ENCODE measurements around the gene GAL3ST3.

The GAL3ST3 gene

GRCh38 chr11:66066751-66067150, 17.8 kb upstream of the GAL3ST3 start:
- no peaks in the 10 kb centered on the region for H3K9me3 ChIP-seq (ENCODE audit: insufficient read depth, low read length, severe bottlenecking)
- H3K27me3 ChIP-seq (ENCODE audit: insufficient read depth, low read length, poor library complexity), result no peaks in the 10 kb centered on the region
- H3K27ac ChIP-seq (ENCODE audit: low read length), result 0 out of 2 replicates have a peak overlapping the region, but pooled peaks have one; percentile 3
- DNase-seq (no peak), ATAC-seq (ENCODE audit: insufficient read depth, low read depth) (no peak)
- no peak overlapping the region for H2AFZ ChIP-seq (ENCODE audit: low read depth, low read length)
- TF ChIP-seq, protein P1, sequence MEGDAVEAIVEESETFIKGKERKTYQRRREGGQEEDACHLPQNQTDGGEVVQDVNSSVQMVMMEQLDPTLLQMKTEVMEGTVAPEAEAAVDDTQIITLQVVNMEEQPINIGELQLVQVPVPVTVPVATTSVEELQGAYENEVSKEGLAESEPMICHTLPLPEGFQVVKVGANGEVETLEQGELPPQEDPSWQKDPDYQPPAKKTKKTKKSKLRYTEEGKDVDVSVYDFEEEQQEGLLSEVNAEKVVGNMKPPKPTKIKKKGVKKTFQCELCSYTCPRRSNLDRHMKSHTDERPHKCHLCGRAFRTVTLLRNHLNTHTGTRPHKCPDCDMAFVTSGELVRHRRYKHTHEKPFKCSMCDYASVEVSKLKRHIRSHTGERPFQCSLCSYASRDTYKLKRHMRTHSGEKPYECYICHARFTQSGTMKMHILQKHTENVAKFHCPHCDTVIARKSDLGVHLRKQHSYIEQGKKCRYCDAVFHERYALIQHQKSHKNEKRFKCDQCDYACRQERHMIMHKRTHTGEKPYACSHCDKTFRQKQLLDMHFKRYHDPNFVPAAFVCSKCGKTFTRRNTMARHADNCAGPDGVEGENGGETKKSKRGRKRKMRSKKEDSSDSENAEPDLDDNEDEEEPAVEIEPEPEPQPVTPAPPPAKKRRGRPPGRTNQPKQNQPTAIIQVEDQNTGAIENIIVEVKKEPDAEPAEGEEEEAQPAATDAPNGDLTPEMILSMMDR (IDR thresholded peaks at IDR 0.05; ENCODE audit: borderline replicate concordance, extremely low read depth, low read length, poor library complexity, severe bottlenecking), result no peak
- TF ChIP-seq EZH2 (IDR thresholded peaks at IDR 0.05; ENCODE audit: borderline replicate concordance, low read depth, low read length, severe bottlenecking), result no peak
- H3K4me2 ChIP-seq (ENCODE audit: insufficient read depth, low read length), result no peak overlapping the region
- H3K9ac ChIP-seq (ENCODE audit: low read depth, low read length), result no peak overlapping the region
- peaks cover 17% of the 10 kb centered on the region for H3K4me1 ChIP-seq (ENCODE audit: insufficient read depth, low read length)
- H4K20me1 ChIP-seq (ENCODE audit: insufficient read depth, low read length), result peaks cover 21% of the 10 kb centered on the region; the same call in 1 of the 2 replicates
- peaks cover 39% of the 10 kb centered on the region for H3K79me2 ChIP-seq (ENCODE audit: insufficient read depth, low read length)
- H3K4me3 ChIP-seq (ENCODE audit: low read depth in 1 of 2, low read length in 2 of 2), result no peak overlapping the region
- peaks cover 78% of the 10 kb centered on the region for H3K36me3 ChIP-seq (ENCODE audit: insufficient read depth, low read length)

GRCh38 chr11:66064571-66064970, 15.6 kb upstream of the GAL3ST3 start:
- DNase-seq (no peak), ATAC-seq (ENCODE audit: insufficient read depth, low read depth) (no peak)
- no peak overlapping the region for H2AFZ ChIP-seq (ENCODE audit: low read depth, low read length)
- no peaks in the 10 kb centered on the region for H3K9me3 ChIP-seq (ENCODE audit: insufficient read depth, low read length, severe bottlenecking)
- peaks cover 3% of the 10 kb centered on the region for H3K4me1 ChIP-seq (ENCODE audit: insufficient read depth, low read length)
- H3K79me2 ChIP-seq (ENCODE audit: insufficient read depth, low read length), result peaks cover 33% of the 10 kb centered on the region; the same call in 1 of the 2 replicates
- H3K9ac ChIP-seq (ENCODE audit: low read depth, low read length), result no peak overlapping the region
- TF ChIP-seq, protein P1 (IDR thresholded peaks at IDR 0.05; ENCODE audit: borderline replicate concordance, extremely low read depth, low read length, poor library complexity, severe bottlenecking), result no peak
- no peak for TF ChIP-seq EZH2 (IDR thresholded peaks at IDR 0.05; ENCODE audit: borderline replicate concordance, low read depth, low read length, severe bottlenecking)
- H4K20me1 ChIP-seq (ENCODE audit: insufficient read depth, low read length), result peaks cover 27% of the 10 kb centered on the region; the same call in 1 of the 2 replicates
- no peak overlapping the region for H3K4me3 ChIP-seq (ENCODE audit: low read depth in 1 of 2, low read length in 2 of 2)
- H3K27me3 ChIP-seq (ENCODE audit: insufficient read depth, low read length, poor library complexity), result no peaks in the 10 kb centered on the region
- H3K36me3 ChIP-seq (ENCODE audit: insufficient read depth, low read length), result peaks cover 99% of the 10 kb centered on the region
- H3K27ac ChIP-seq (ENCODE audit: low read length), result no peak overlapping the region
- H3K4me2 ChIP-seq (ENCODE audit: insufficient read depth, low read length), result no peak overlapping the region

- no peak overlapping the region for H3K4me2 ChIP-seq (ENCODE audit: insufficient read depth, low read length)
- peaks cover 33% of the 10 kb centered on the region; the same call in 1 of the 2 replicates for H3K79me2 ChIP-seq (ENCODE audit: insufficient read depth, low read length)
- no peaks in the 10 kb centered on the region for H3K9me3 ChIP-seq (ENCODE audit: insufficient read depth, low read length, severe bottlenecking)
- TF ChIP-seq, protein P1 (IDR thresholded peaks at IDR 0.05; ENCODE audit: borderline replicate concordance, extremely low read depth, low read length, poor library complexity, severe bottlenecking), result no peak
- no peak for TF ChIP-seq EZH2 (IDR thresholded peaks at IDR 0.05; ENCODE audit: borderline replicate concordance, low read depth, low read length, severe bottlenecking)
- H3K36me3 ChIP-seq (ENCODE audit: insufficient read depth, low read length), result peaks cover 99% of the 10 kb centered on the region
- peaks cover 29% of the 10 kb centered on the region; the same call in 1 of the 2 replicates for H4K20me1 ChIP-seq (ENCODE audit: insufficient read depth, low read length)
- no peaks in the 10 kb centered on the region for H3K4me1 ChIP-seq (ENCODE audit: insufficient read depth, low read length)
- H3K27ac ChIP-seq (ENCODE audit: low read length), result no peak overlapping the region
- H3K9ac ChIP-seq (ENCODE audit: low read depth, low read length), result no peak overlapping the region
- H3K27me3 ChIP-seq (ENCODE audit: insufficient read depth, low read length, poor library complexity), result no peaks in the 10 kb centered on the region
- ATAC-seq (ENCODE audit: insufficient read depth, low read depth), result no peak
- H2AFZ ChIP-seq (ENCODE audit: low read depth, low read length), result no peak overlapping the region
- no peak overlapping the region for H3K4me3 ChIP-seq (ENCODE audit: low read depth in 1 of 2, low read length in 2 of 2)
- no peak for DNase-seq
Observed at GRCh38 chr11:66063900-66064299, 14.9 kb upstream of the GAL3ST3 start.

Measured in DND-41 (cell line).